Measurements from ENCODE around the gene MAP3K19.

- no peak for TF ChIP-seq EP300 (IDR thresholded peaks at IDR 0.05; ENCODE audit: borderline replicate concordance in 1 of 2, low read depth in 2 of 2, low read length in 2 of 2)
- no peak for TF ChIP-seq JUN (IDR thresholded peaks at IDR 0.05; ENCODE audit: low read depth, low read length)
- no peak for TF ChIP-seq CTCF (IDR thresholded peaks at IDR 0.05; ENCODE audit: control extremely low read depth in 1 of 3, insufficient read depth in 1 of 3, low read depth in 1 of 3, low read length in 3 of 3)
- TF ChIP-seq SRF (IDR thresholded peaks at IDR 0.05; ENCODE audit: low read depth, low read length) = no peak
- no peak for TF ChIP-seq POLR2A (IDR thresholded peaks at IDR 0.05; ENCODE audit: control extremely low read depth in 1 of 2, low read depth in 2 of 2, low read length in 2 of 2)
- no peak for TF ChIP-seq CHD2 (IDR thresholded peaks at IDR 0.05; ENCODE audit: low read length)
- TF ChIP-seq EZH2 (IDR thresholded peaks at IDR 0.05; ENCODE audit: low read depth, low read length, severe bottlenecking) = no peak
- no peak for TF ChIP-seq KDM1A (IDR thresholded peaks at IDR 0.05; ENCODE audit: borderline replicate concordance, low read length)
These were observed 25.1 kb upstream of the MAP3K19 start for GRCh38 chr2:135072125-135072997.

Data from H1 (cell line).